K562 (cell line): ENCODE data around the gene ARHGAP26. TPM values are rescaled to one million over a fixed set of nuclear protein-coding genes. Genes with fewer than 3 reads are reported as not detected.
A peak's percentile ranks its signal among the peaks of the same experiment; 100 is the strongest.

Experiments used
- ATF4 ChIP-seq: fragments of 450-650 bp; formaldehyde crosslinking; IDR thresholded peaks from 2 replicates; pipeline ENCODE4 v1.4.0; 2022; ENCODE audit warnings: mild to moderate bottlenecking, moderate library complexity
- CBFA2T3 ChIP-seq: fragments of 450-650 bp; IDR thresholded peaks from 2 replicates; pipeline ENCODE4 v1.6.1; 2017
- E2F3 ChIP-seq: fragments of 250-450 bp; sonication (Bioruptor Pico); IDR thresholded peaks from 2 replicates; pipeline ENCODE4 v1.4.0; 2020; ENCODE audit warnings: mild to moderate bottlenecking
- ETV6 ChIP-seq, 3 experiments: fragments of 150-350 bp in 1 of 3; sonication (generic) in 1 of 3; formaldehyde crosslinking in 1 of 3; IDR thresholded peaks; 2 replicates each; pipeline versions ENCODE4 v1.6.1 to v1.8.0; 2014 to 2022; ENCODE audit warnings: borderline replicate concordance in 2 of 3, low read depth in 2 of 3, antibody characterized with exemption in 1 of 3, low read length in 1 of 3, mild to moderate bottlenecking in 1 of 3, missing genetic modification reagents in 1 of 3
- EWSR1 ChIP-seq: fragments of 450-650 bp; IDR thresholded peaks from 2 replicates; pipeline ENCODE4 v1.6.1; 2018; ENCODE audit warnings: borderline replicate concordance, mild to moderate bottlenecking, low read depth, moderate library complexity; ENCODE audit not compliant: partially characterized antibody
- GATA2 ChIP-seq: sonication (generic); formaldehyde crosslinking; IDR thresholded peaks from 2 replicates; pipeline ENCODE4 v1.4.0; 2020; ENCODE audit warnings: mild to moderate bottlenecking, missing genetic modification reagents
- HNRNPLL ChIP-seq: fragments of 200-400 bp; formaldehyde crosslinking; IDR thresholded peaks from 2 replicates; pipeline ENCODE4 v1.6.1; 2017; ENCODE audit warnings: low read length, low read depth, mild to moderate bottlenecking; ENCODE audit not compliant: poor library complexity, severe bottlenecking
- ILK ChIP-seq: fragments of 450-650 bp; IDR thresholded peaks from 2 replicates; pipeline ENCODE4 v1.6.1; 2016; ENCODE audit warnings: missing genetic modification characterization, low read depth, mild to moderate bottlenecking, missing compliant biosample characterization, moderate library complexity, borderline replicate concordance
- KDM2B ChIP-seq: fragments of 250-450 bp; sonication (Bioruptor Pico); IDR thresholded peaks from 2 replicates; pipeline ENCODE4 v1.8.0; 2021; ENCODE audit warnings: mild to moderate bottlenecking, moderate library complexity
- KDM4B ChIP-seq, 2 experiments: fragments of 450-650 bp in 1 of 2; sonication (generic) in 1 of 2; IDR thresholded peaks; 2 replicates each; pipeline ENCODE4 v1.6.1; 2016 to 2017; ENCODE audit warnings: borderline replicate concordance in 2 of 2, antibody characterized with exemption in 1 of 2, low read depth in 1 of 2, mild to moderate bottlenecking in 1 of 2
- KDM5B ChIP-seq: fragments of 200-600 bp; sonication (generic); IDR thresholded peaks from 2 replicates; pipeline ENCODE4 v1.6.1; 2012; ENCODE audit warnings: low read depth, mild to moderate bottlenecking, moderate library complexity, low read length, control low read depth, inconsistent platforms; ENCODE audit not compliant: insufficient replicate concordance
- MAFK ChIP-seq: IDR thresholded peaks from 2 replicates; pipeline ENCODE4 v1.6.1; 2011; ENCODE audit warnings: low read length, improper control_type of control experiment
- NFYB ChIP-seq: IDR thresholded peaks from 2 replicates; pipeline ENCODE4 v1.6.1; 2011; ENCODE audit warnings: mild to moderate bottlenecking, moderate library complexity; ENCODE audit not compliant: insufficient read length; ENCODE audit errors: extremely low read depth
- POLR2H ChIP-seq: IDR thresholded peaks from 2 replicates; pipeline ENCODE4 v1.6.1; 2016; ENCODE audit warnings: missing genetic modification characterization, low read depth, mild to moderate bottlenecking, control low read depth, missing compliant biosample characterization, moderate library complexity
- PTRF ChIP-seq: fragments of 450-650 bp; IDR thresholded peaks from 2 replicates; pipeline ENCODE4 v1.6.1; 2016; ENCODE audit warnings: mild to moderate bottlenecking, missing genetic modification characterization, missing compliant biosample characterization
- SOX6 ChIP-seq: fragments of 450-650 bp; IDR thresholded peaks from 2 replicates; pipeline ENCODE4 v1.6.1; 2014; ENCODE audit warnings: mild to moderate bottlenecking
- THAP7 ChIP-seq: fragments of 250-450 bp; sonication (Bioruptor Pico); IDR thresholded peaks from 2 replicates; pipeline ENCODE4 v1.5.0; 2021
- ZKSCAN8 ChIP-seq: fragments of 200-800 bp; sonication (Bioruptor generic); IDR thresholded peaks from 2 replicates; pipeline ENCODE4 v1.6.1; 2016; ENCODE audit warnings: missing genetic modification characterization, missing compliant biosample characterization
- ZNF280B ChIP-seq: fragments of 250-450 bp; sonication (Bioruptor Pico); IDR thresholded peaks from 2 replicates; pipeline ENCODE4 v1.5.1; 2021; ENCODE audit warnings: mild to moderate bottlenecking
- ZNF395 ChIP-seq: fragments of 200-800 bp; sonication (Bioruptor generic); IDR thresholded peaks from 2 replicates; pipeline ENCODE4 v1.6.1; 2017; ENCODE audit warnings: missing genetic modification characterization, missing compliant biosample characterization
- ZNF512 ChIP-seq: IDR thresholded peaks from 2 replicates; pipeline ENCODE4 v1.6.1; 2016; ENCODE audit warnings: missing genetic modification characterization, missing compliant biosample characterization
- polyA plus RNA-seq, 8 experiments: library from polyadenylated mRNA; depleted of rRNA in 4 of 8; stranded (reverse) in 5 of 8; unstranded in 3 of 8; fragments of >200 nt; fragmentation: Nextera tagmentation in 2 of 8; fragmentation: Illumina TruSeq in 1 of 8; extraction: Ambion mirVana in 2 of 8; extraction: Trizol in 1 of 8; gene quantifications; 2 replicates each; pipeline versions ENCODE4 v1.2.1 to v1.2.3, GENCODE V29; 2011 to 2014; ENCODE audit warnings: inconsistent platforms in 1 of 8, missing spikeins in 1 of 8
- total RNA-seq, 7 experiments: library from RNA; depleted of rRNA in 6 of 7; stranded (reverse); fragments of >200 nt in 6 of 7; fragmentation: Illumina TruSeq in 2 of 7; extraction: Trizol in 2 of 7; gene quantifications; 2 replicates each; pipeline versions ENCODE4 v1.2.1 to v1.2.3, GENCODE V29; 2011 to 2021; ENCODE audit warnings: low replicate concordance in 1 of 7

ARHGAP26 gene
- total and polyA plus RNA-seq, 9 of the 15 experiments (the other 6 are each of a cell fraction or from before 2014, with no cell fraction given), result 0.13 to 1.1 (median 0.55) TPM

- TF ChIP-seq EWSR1 (no peak), KDM4B (IDR thresholded peaks at IDR 0.05; ENCODE audit: borderline replicate concordance in 2 of 2, low read depth in 1 of 2) (no peak), ZKSCAN8 (CRISPR knock-in tag) (no peak), PTRF (tag) (no peak), THAP7 (no peak), KDM2B (CRISPR knock-in tag) (peak; percentile 85; the same call in 1 of the 2 replicates), POLR2H (no peak), ETV6 (IDR thresholded peaks at IDR 0.05; ENCODE audit: borderline replicate concordance in 1 of 2, low read depth in 2 of 2, low read length in 1 of 2) (no peak), ETV6 (CRISPR knock-in tag; IDR thresholded peaks at IDR 0.05; ENCODE audit: borderline replicate concordance) (no peak), ZNF280B (CRISPR knock-in tag) (no peak), SOX6 (no peak), E2F3 (CRISPR knock-in tag) (no peak), GATA2 (CRISPR knock-in tag) (no peak), MAFK (no peak), HNRNPLL (peak; percentile 82), CBFA2T3 (no peak), KDM5B (no peak), ILK (tag) (no peak), ZNF395 (CRISPR knock-in tag) (no peak), ATF4 (no peak), ZNF512 (tag) (no peak), NFYB (peak; percentile 72)
Observed at GRCh38 chr5:142769793-142770649, at the start of gene ARHGAP26 (continued).
